Thoracic aorta (tissue), 2 donors: ENCODE measurements around the gene TAF1D. TPM values are rescaled to one million over a fixed set of nuclear protein-coding genes. Genes with fewer than 3 reads are reported as not detected.

Experiments
- ATAC-seq: fragments of 150-250 bp; one replicate; pipeline ENCODE4 v1.8.0; 2017; ENCODE audit warnings: low read depth; ENCODE audit not compliant: insufficient number of reproducible peaks, low FRiP score
- DNase-seq: peaks from one replicate; pipeline ENCODE4 v3.0.0-alpha.2; 2020; ENCODE audit warnings: low spot score
- H3K27ac ChIP-seq, 2 donors: fragments of 200-600 bp; sonication (generic); 1 replicate in 1 of 2; 2 replicates in 1 of 2; pipeline ENCODE4 v1.5.1; 2016; ENCODE audit warnings: mild to moderate bottlenecking in 2 of 2, moderate library complexity in 2 of 2
- H3K27me3 ChIP-seq: fragments of 200-600 bp; sonication (generic); replicated peaks from 2 replicates; pipeline ENCODE4 v1.6.0; 2016; ENCODE audit warnings: mild to moderate bottlenecking; ENCODE audit not compliant: insufficient read depth
- H3K36me3 ChIP-seq: fragments of 200-600 bp; sonication (generic); one replicate; pipeline ENCODE4 v1.5.1; 2016
- H3K4me1 ChIP-seq, 2 donors: fragments of 200-600 bp; sonication (generic); 1 replicate in 1 of 2; 2 replicates in 1 of 2; pipeline versions ENCODE4 v1.5.1 to v1.6.0; 2016; ENCODE audit warnings: low read depth in 2 of 2, mild to moderate bottlenecking in 1 of 2; ENCODE audit not compliant: control insufficient read depth in 1 of 2
- H3K4me3 ChIP-seq: fragments of 200-600 bp; sonication (generic); 2 replicates; pipeline ENCODE4 v1.5.1; 2016; ENCODE audit warnings: mild to moderate bottlenecking
- H3K9me3 ChIP-seq: fragments of 200-600 bp; sonication (generic); 2 replicates; pipeline ENCODE4 v1.5.1; 2016
- total RNA-seq, 2 donors: library from RNA; depleted of rRNA; stranded (reverse); fragments of >200 nt; gene quantifications; one replicate each; pipeline versions ENCODE4 v1.1.0 to v1.2.3, GENCODE V29; 2016
- TF ChIP-seq, protein P1 (sequence below): fragments of 200-600 bp; sonication (generic); IDR thresholded peaks from one replicate; pipeline ENCODE4 v1.5.1; 2019; ENCODE audit warnings: antibody characterized with exemption

The TAF1D gene
- total RNA-seq, 2 donors from 2014 or later = 99.4 to 231 TPM

DNA sequence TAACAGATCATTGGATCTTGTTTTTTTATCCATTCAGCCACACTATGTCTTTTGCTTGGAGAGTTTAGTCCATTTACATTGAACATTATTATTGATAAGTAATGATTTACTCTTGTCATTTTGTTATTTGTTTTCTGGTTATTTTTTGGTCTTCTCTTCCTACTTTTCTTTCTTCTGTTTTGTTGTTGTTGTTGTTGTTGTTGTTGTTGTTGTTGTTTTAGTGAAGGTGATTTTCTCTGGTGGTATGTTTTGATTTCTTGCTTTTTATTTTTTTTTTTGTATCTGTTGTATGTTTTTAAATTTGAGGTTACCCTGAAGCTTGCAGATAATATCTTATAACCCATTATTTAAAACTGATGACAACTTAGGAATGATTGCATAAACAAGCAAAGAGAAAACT, 28.6 kb downstream of the TAF1D start:
- TF ChIP-seq, protein P1, sequence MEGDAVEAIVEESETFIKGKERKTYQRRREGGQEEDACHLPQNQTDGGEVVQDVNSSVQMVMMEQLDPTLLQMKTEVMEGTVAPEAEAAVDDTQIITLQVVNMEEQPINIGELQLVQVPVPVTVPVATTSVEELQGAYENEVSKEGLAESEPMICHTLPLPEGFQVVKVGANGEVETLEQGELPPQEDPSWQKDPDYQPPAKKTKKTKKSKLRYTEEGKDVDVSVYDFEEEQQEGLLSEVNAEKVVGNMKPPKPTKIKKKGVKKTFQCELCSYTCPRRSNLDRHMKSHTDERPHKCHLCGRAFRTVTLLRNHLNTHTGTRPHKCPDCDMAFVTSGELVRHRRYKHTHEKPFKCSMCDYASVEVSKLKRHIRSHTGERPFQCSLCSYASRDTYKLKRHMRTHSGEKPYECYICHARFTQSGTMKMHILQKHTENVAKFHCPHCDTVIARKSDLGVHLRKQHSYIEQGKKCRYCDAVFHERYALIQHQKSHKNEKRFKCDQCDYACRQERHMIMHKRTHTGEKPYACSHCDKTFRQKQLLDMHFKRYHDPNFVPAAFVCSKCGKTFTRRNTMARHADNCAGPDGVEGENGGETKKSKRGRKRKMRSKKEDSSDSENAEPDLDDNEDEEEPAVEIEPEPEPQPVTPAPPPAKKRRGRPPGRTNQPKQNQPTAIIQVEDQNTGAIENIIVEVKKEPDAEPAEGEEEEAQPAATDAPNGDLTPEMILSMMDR = no peak
- peaks cover 28% of the 10 kb centered on the region for H3K36me3 ChIP-seq
- H3K27ac ChIP-seq = no peak overlapping the region
- no peak overlapping the region for H3K4me3 ChIP-seq
- no peaks in the 10 kb centered on the region for H3K27me3 ChIP-seq
- no peaks in the 10 kb centered on the region for H3K4me1 ChIP-seq
- ATAC-seq (no peak), DNase-seq (no peak)
- peaks cover 10% of the 10 kb centered on the region for H3K9me3 ChIP-seq

DNA sequence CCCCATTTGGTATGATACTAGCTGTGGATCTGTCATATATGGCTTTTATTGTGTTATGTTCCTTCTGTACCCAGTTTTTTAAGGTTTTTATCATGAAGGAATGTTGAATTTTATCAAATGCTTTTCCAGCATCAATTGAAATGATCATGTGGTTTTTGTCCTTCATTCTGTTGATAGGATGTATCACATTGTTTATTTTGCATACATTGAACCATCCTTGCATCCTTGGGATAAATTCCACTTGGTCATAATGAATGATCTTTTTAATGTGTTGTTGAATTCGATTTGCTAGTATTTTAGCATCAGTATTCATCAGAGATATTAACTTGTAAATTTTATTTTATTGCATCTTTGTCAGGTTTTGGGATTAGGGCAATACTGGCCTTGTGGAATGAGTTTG, 31.1 kb downstream of the TAF1D start:
- Histone ChIP-seq H3K9me3 (peaks cover 10% of the 10 kb centered on the region), H3K27ac (no peak overlapping the region), H3K36me3 (peaks cover 29% of the 10 kb centered on the region), H3K27me3 (no peaks in the 10 kb centered on the region), H3K4me3 (no peak overlapping the region), H3K4me1 (no peaks in the 10 kb centered on the region)
- no peak for ATAC-seq
- TF ChIP-seq, protein P1 = no peak
- DNase-seq = no peak

- TF ChIP-seq, protein P1 = no peak
- H3K27me3 ChIP-seq = no peaks in the 10 kb centered on the region
- H3K36me3 ChIP-seq = peaks cover 13% of the 10 kb centered on the region
Observed at GRCh38 chr11:93704237-93704636, 37.1 kb downstream of the TAF1D start.

DNA sequence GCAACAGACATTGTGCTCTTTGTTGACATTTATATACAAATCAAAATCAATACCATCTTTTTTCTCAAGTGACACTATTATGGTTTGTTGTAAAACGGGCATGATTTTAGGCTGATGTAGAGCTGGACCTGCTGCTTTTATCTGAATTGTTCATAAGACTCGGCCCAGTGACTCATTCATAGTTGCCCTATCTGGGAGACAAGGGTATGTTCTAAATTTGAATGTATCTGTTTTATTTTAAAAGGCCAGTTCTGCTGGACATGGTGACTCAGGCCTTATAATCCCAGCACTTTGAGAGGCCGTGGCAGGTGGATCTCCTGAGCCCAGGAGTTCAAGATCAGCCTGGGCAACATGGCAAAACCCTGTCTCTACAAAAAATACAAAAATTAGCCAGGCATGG, 40.5 kb downstream of the TAF1D start:
- no peak for DNase-seq
- Histone ChIP-seq H3K27me3 (no peaks in the 10 kb centered on the region), H3K27ac (no peak overlapping the region), H3K4me3 (no peak overlapping the region), H3K4me1 (no peaks in the 10 kb centered on the region), H3K36me3 (peaks cover 21% of the 10 kb centered on the region), H3K9me3 (no peaks in the 10 kb centered on the region)
- TF ChIP-seq, protein P1 = no peak
- ATAC-seq = no peak

More at GRCh38 chr11:93704237-93704636, 37.1 kb downstream of the TAF1D start:
- no peak overlapping the region for H3K27ac ChIP-seq
- no peak overlapping the region for H3K4me3 ChIP-seq
- H3K9me3 ChIP-seq = peaks cover 3% of the 10 kb centered on the region
- DNase-seq (no peak), ATAC-seq (no peak)
- no peaks in the 10 kb centered on the region for H3K4me1 ChIP-seq

DNA sequence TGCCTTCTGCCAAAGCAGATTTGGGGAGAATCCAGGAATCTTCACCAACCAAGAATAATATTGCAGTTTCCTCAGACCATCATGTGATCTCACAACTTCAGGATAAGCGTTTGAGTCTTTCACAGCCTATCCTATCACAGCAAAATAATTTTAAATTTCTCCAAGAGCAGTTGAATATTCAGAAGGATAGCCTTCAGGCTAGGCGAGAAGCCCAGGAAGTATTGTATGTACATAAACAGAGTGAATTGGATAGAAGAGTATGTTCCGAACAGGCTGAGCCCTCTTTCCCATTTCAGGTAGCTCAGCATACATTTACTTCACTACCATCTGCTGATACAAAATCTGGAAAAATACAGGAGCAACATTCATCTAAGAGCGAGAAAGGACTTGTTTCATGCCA, 43.7 kb downstream of the TAF1D start:
- DNase-seq = no peak
- Histone ChIP-seq H3K9me3 (no peaks in the 10 kb centered on the region), H3K4me3 (no peak overlapping the region), H3K36me3 (peaks cover 32% of the 10 kb centered on the region), H3K27ac (no peak overlapping the region), H3K27me3 (no peaks in the 10 kb centered on the region), H3K4me1 (no peaks in the 10 kb centered on the region)
- no peak for ATAC-seq
- TF ChIP-seq, protein P1 = no peak
